ENCODE results near the gene OR52I2.

The OR52I2 gene

DNA sequence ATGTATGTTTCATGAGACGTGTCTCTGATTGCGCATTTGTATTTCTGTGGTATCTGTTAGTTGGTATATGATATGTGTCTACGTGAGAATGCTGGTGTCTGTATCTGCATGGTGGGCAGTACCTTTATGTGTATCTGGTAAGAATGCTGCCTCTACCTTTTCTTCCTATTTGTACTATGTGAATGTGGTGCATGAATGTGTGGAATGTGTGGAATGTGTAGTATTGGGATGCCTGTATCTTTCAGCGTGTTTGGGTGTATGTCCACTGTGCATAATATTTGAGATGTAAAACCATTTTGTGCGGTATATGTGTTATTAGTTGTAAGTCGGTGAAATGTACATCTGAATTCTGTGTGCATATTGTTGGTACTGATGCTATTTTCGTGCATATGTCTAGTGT, 60.0 kb downstream of the OR52I2 start:
- H3K27me3 ChIP-seq (replicated peaks; ENCODE audit: control insufficient read depth, insufficient read depth, low read length), result no peaks in the 10 kb centered on the region; the same call in 1 of the 2 replicates
- no peaks in the 10 kb centered on the region for H3K36me3 ChIP-seq (ENCODE audit: control insufficient read depth, insufficient read depth, low read length)
- no peak for DNase-seq (ENCODE audit: extremely low read depth, insufficient read length)
- H3K4me3 ChIP-seq (replicated peaks; ENCODE audit: low read depth, low read length), result no peak overlapping the region
- TF ChIP-seq, protein P1, sequence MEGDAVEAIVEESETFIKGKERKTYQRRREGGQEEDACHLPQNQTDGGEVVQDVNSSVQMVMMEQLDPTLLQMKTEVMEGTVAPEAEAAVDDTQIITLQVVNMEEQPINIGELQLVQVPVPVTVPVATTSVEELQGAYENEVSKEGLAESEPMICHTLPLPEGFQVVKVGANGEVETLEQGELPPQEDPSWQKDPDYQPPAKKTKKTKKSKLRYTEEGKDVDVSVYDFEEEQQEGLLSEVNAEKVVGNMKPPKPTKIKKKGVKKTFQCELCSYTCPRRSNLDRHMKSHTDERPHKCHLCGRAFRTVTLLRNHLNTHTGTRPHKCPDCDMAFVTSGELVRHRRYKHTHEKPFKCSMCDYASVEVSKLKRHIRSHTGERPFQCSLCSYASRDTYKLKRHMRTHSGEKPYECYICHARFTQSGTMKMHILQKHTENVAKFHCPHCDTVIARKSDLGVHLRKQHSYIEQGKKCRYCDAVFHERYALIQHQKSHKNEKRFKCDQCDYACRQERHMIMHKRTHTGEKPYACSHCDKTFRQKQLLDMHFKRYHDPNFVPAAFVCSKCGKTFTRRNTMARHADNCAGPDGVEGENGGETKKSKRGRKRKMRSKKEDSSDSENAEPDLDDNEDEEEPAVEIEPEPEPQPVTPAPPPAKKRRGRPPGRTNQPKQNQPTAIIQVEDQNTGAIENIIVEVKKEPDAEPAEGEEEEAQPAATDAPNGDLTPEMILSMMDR (IDR thresholded peaks at IDR 0.05; ENCODE audit: insufficient read depth, low read length, poor library complexity, severe bottlenecking), result no peak

DNA sequence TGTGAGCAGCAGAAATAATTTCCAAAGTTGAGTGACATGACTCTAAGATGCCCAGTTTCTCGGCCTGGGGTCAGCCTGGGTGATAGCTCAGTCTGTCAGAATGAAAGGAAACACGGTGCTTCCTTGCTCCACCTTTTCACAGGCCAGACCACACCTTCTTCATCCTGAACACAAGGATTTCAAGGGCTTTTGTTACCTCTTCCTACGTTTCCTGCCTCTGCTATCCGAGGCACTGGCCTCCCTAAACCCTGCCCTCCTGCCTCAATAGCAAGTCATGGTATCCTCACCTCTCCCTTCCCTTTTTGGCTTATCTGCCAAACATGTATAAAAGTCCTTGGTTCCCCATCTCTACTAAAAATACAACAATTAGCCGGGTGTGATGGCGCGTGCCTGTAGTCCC, 60.5 kb downstream of the OR52I2 start:
- no peaks in the 10 kb centered on the region; the same call in 1 of the 2 replicates for H3K27me3 ChIP-seq (replicated peaks; ENCODE audit: control insufficient read depth, insufficient read depth, low read length)
- no peak for DNase-seq (ENCODE audit: extremely low read depth, insufficient read length)

More for the DNA sequence above, 60.5 kb downstream of the OR52I2 start:
- Histone ChIP-seq H3K36me3 (ENCODE audit: control insufficient read depth, insufficient read depth, low read length) (no peaks in the 10 kb centered on the region), H3K4me3 (replicated peaks; ENCODE audit: low read depth, low read length) (no peak overlapping the region)
- TF ChIP-seq, protein P1 (IDR thresholded peaks at IDR 0.05; ENCODE audit: insufficient read depth, low read length, poor library complexity, severe bottlenecking), result no peak
